Panc1 (cell line): ENCODE measurements around the gene PCDHB10.

Source experiments
- POLR2AphosphoS5 ChIP-seq: IDR thresholded peaks from 2 replicates; pipeline ENCODE4 v1.6.1; 2012; ENCODE audit warnings: mild to moderate bottlenecking, low read depth, low read length, moderate library complexity
- TCF7L2 ChIP-seq: IDR thresholded peaks from 2 replicates; pipeline ENCODE4 v1.6.1; 2011; ENCODE audit warnings: mild to moderate bottlenecking, low read depth, low read length, inconsistent platforms
- TF ChIP-seq, protein P1 (sequence below): fragments of 450-650 bp; IDR thresholded peaks from 2 replicates; pipeline ENCODE4 v1.5.1; 2017; ENCODE audit warnings: mild to moderate bottlenecking

DNA sequence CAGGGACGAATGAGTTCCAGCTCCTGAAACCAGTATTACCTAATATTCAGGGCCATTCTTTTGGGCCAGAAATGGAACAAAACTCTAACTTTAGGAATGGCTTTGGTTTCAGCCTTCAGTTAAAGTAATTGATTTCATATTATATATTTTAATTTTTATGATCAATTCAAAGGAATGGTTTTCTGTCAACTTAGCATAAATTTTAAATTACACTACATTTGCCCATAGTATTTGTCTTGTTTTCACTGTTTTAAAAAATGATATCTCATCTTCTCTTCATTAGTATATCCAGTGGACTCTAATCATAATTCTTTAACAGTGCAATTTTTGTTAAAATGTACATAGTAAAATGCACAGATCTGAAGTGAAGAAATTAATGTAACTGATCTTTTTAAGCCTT, 11.8 kb upstream of the PCDHB10 start:
- TF ChIP-seq, protein P1, sequence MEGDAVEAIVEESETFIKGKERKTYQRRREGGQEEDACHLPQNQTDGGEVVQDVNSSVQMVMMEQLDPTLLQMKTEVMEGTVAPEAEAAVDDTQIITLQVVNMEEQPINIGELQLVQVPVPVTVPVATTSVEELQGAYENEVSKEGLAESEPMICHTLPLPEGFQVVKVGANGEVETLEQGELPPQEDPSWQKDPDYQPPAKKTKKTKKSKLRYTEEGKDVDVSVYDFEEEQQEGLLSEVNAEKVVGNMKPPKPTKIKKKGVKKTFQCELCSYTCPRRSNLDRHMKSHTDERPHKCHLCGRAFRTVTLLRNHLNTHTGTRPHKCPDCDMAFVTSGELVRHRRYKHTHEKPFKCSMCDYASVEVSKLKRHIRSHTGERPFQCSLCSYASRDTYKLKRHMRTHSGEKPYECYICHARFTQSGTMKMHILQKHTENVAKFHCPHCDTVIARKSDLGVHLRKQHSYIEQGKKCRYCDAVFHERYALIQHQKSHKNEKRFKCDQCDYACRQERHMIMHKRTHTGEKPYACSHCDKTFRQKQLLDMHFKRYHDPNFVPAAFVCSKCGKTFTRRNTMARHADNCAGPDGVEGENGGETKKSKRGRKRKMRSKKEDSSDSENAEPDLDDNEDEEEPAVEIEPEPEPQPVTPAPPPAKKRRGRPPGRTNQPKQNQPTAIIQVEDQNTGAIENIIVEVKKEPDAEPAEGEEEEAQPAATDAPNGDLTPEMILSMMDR, result no peak
- TF ChIP-seq TCF7L2 (no peak), POLR2AphosphoS5 (no peak)
